ENCODE data around the gene TRHDE.

- no peak for TF ChIP-seq FOXM1 (IDR thresholded peaks at IDR 0.05; ENCODE audit: low read depth)
- TF ChIP-seq FOXM1 (CRISPR knock-in tag; IDR thresholded peaks at IDR 0.05; ENCODE audit: low read depth): no peak
- no peak for TF ChIP-seq EZH2 (IDR thresholded peaks at IDR 0.05; ENCODE audit: borderline replicate concordance, low read depth, low read length)
- TF ChIP-seq CEBPB (tag; IDR thresholded peaks at IDR 0.05): no peak
- no peak for TF ChIP-seq IRF2 (CRISPR knock-in tag; IDR thresholded peaks at IDR 0.05)
- no peak for TF ChIP-seq MGA (IDR thresholded peaks at IDR 0.05)
- TF ChIP-seq GMEB1 (CRISPR knock-in tag; IDR thresholded peaks at IDR 0.05): no peak
- TF ChIP-seq SIRT6 (IDR thresholded peaks at IDR 0.05; ENCODE audit: low read depth, low read length): no peak
- TF ChIP-seq CREM (IDR thresholded peaks at IDR 0.05; ENCODE audit: low read depth): no peak
- no peak for TF ChIP-seq KLF10 (CRISPR knock-in tag; IDR thresholded peaks at IDR 0.05)
- TF ChIP-seq ZNF707 (CRISPR knock-in tag; conservative IDR thresholded peaks at IDR 0.05): no peak
- no peak for TF ChIP-seq RCOR1 (IDR thresholded peaks at IDR 0.05; ENCODE audit: borderline replicate concordance in 1 of 2, low read depth in 2 of 2, low read length in 2 of 2)
- no peak for TF ChIP-seq ETV5 (CRISPR knock-in tag; IDR thresholded peaks at IDR 0.05; ENCODE audit: low read depth)
- TF ChIP-seq FOXJ3 (CRISPR knock-in tag; IDR thresholded peaks at IDR 0.05): no peak
Observed at GRCh38 chr12:72467985-72468384, 195.8 kb downstream of the TRHDE start.
